Endothelial cell of umbilical vein (primary cell): ENCODE measurements around the gene WDR82.

Experiments used
- POLR2A ChIP-seq: IDR thresholded peaks from 2 replicates; pipeline ENCODE4 v1.6.1; 2012; ENCODE audit warnings: low read depth, mild to moderate bottlenecking, control low read depth, low read length
- TF ChIP-seq, protein P1 (sequence below), 2 donors: IDR thresholded peaks; 1 replicate in 1 of 2; 2 replicates in 1 of 2; pipeline ENCODE4 v1.5.1; 2011; ENCODE audit warnings: low read length in 2 of 2, mild to moderate bottlenecking in 2 of 2, moderate library complexity in 2 of 2, control low read depth in 1 of 2, inconsistent platforms in 1 of 2, low read depth in 1 of 2; ENCODE audit not compliant: insufficient read depth in 1 of 2; ENCODE audit errors: extremely low read depth in 1 of 2

DNA sequence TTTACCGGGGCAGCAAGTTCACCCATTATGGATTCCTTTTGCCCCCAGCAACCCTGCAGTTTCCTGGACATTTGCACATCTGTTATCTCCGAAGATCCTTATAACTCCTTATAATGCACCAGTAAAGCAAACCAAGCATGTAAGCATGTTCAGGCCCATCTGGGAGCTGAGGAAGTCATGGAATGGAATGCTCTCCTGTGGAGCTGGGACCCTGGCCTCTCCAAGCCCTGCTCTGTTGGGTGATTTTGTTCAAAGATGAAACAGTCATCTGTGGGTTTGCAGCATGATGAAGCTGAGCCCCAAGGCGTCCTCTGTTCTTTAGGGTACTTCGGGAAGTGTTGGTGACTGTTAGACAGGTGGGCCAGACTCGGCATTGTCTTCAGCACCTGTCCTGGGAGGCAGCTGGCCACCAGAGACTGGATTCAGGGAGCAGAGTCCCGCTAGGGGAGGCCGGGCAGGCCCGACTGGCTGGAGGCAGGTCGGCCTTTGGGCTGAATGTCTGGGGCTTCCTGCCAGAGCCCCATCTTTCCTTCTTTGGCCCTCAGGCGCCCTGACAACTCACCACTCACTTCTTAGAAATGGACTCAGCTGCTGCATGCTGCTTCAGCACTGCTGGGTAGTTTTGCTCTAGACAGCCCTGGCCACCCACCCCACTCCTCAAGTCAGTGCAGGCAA lies 41.6 kb upstream of the WDR82 start:
- TF ChIP-seq POLR2A = no peak
- TF ChIP-seq, protein P1, sequence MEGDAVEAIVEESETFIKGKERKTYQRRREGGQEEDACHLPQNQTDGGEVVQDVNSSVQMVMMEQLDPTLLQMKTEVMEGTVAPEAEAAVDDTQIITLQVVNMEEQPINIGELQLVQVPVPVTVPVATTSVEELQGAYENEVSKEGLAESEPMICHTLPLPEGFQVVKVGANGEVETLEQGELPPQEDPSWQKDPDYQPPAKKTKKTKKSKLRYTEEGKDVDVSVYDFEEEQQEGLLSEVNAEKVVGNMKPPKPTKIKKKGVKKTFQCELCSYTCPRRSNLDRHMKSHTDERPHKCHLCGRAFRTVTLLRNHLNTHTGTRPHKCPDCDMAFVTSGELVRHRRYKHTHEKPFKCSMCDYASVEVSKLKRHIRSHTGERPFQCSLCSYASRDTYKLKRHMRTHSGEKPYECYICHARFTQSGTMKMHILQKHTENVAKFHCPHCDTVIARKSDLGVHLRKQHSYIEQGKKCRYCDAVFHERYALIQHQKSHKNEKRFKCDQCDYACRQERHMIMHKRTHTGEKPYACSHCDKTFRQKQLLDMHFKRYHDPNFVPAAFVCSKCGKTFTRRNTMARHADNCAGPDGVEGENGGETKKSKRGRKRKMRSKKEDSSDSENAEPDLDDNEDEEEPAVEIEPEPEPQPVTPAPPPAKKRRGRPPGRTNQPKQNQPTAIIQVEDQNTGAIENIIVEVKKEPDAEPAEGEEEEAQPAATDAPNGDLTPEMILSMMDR (IDR thresholded peaks at IDR 0.05; ENCODE audit: extremely low read depth in 1 of 2, insufficient read depth in 1 of 2, low read depth in 1 of 2, low read length in 2 of 2) = no peak
